Neural progenitor cell (in vitro differentiated cells): ENCODE measurements around the gene VWA3B. TPM values are rescaled to one million over a fixed set of nuclear protein-coding genes. Genes with fewer than 3 reads are reported as not detected.

Experiments
- DNase-seq: peaks from one replicate; pipeline ENCODE4 v3.0.0-alpha.2; 2016; ENCODE audit warnings: low spot score
- H2AFZ ChIP-seq: fragments of 200-600 bp; sonication (generic); replicated peaks from 2 replicates; pipeline ENCODE4 v1.6.1; 2016; ENCODE audit warnings: antibody characterized with exemption
- H3F3A ChIP-seq: fragments of 200-600 bp; sonication (generic); 2 replicates; pipeline ENCODE4 v1.6.1; 2016; ENCODE audit warnings: antibody characterized with exemption, low read depth
- H3K27ac ChIP-seq: fragments of 200-600 bp; sonication (generic); 2 replicates; pipeline ENCODE4 v1.5.1; 2016; ENCODE audit warnings: mild to moderate bottlenecking
- H3K27me3 ChIP-seq: fragments of 200-600 bp; sonication (generic); 2 replicates; pipeline ENCODE4 v1.6.1; 2016; ENCODE audit warnings: mild to moderate bottlenecking, moderate library complexity
- H3K36me3 ChIP-seq: fragments of 200-600 bp; sonication (generic); 2 replicates; pipeline ENCODE4 v1.5.1; 2016
- H3K4me1 ChIP-seq: fragments of 200-600 bp; sonication (generic); 2 replicates; pipeline ENCODE4 v1.6.1; 2016; ENCODE audit warnings: mixed run types
- H3K4me2 ChIP-seq: fragments of 200-600 bp; sonication (generic); 2 replicates; pipeline ENCODE4 v1.6.1; 2016
- H3K4me3 ChIP-seq: fragments of 200-600 bp; sonication (generic); 2 replicates; pipeline ENCODE4 v1.5.1; 2016
- H3K79me2 ChIP-seq: fragments of 200-600 bp; sonication (generic); 2 replicates; pipeline ENCODE4 v1.6.1; 2016; ENCODE audit warnings: low read depth
- H3K9ac ChIP-seq: fragments of 200-600 bp; sonication (generic); 2 replicates; pipeline ENCODE4 v1.6.1; 2016
- H3K9me3 ChIP-seq: fragments of 200-600 bp; sonication (generic); 2 replicates; pipeline ENCODE4 v1.5.1; 2016; ENCODE audit warnings: low read depth
- H4K20me1 ChIP-seq: fragments of 200-600 bp; sonication (generic); 2 replicates; pipeline ENCODE4 v1.6.1; 2016; ENCODE audit warnings: low read depth
- H3K27ac Mint-ChIP-seq: 3 replicates; pipeline ENCODE4 v1.8.0; 2021; ENCODE audit warnings: mixed read lengths
- H3K27me3 Mint-ChIP-seq: 2 replicates; pipeline ENCODE4 v1.8.0; 2022; ENCODE audit warnings: low read depth, mild to moderate bottlenecking, inconsistent platforms, moderate library complexity, mixed read lengths; ENCODE audit not compliant: insufficient read depth
- H3K36me3 Mint-ChIP-seq: 3 replicates; pipeline ENCODE4 v1.8.0; 2021; ENCODE audit warnings: mixed read lengths
- H3K4me1 Mint-ChIP-seq: 3 replicates; pipeline ENCODE4 v1.8.0; 2021; ENCODE audit warnings: mixed read lengths
- H3K4me3 Mint-ChIP-seq: 3 replicates; pipeline ENCODE4 v1.8.0; 2021; ENCODE audit warnings: mild to moderate bottlenecking, moderate library complexity, mixed read lengths
- H3K9me3 Mint-ChIP-seq: 3 replicates; pipeline ENCODE4 v1.8.0; 2020; ENCODE audit warnings: mixed read lengths
- CTCF ChIP-seq: fragments of 200-600 bp; sonication (generic); IDR thresholded peaks from 2 replicates; pipeline ENCODE4 v1.5.1; 2017; ENCODE audit warnings: antibody characterized with exemption, mild to moderate bottlenecking
- EZH2 ChIP-seq: fragments of 200-600 bp; sonication (generic); IDR thresholded peaks from 2 replicates; pipeline ENCODE4 v1.6.1; 2017; ENCODE audit warnings: antibody characterized with exemption, mild to moderate bottlenecking, moderate library complexity
- EZH2phosphoT487 ChIP-seq: fragments of 200-600 bp; sonication (generic); IDR thresholded peaks from 2 replicates; pipeline ENCODE4 v1.6.1; 2017; ENCODE audit warnings: antibody characterized with exemption
- total RNA-seq: library from RNA; depleted of rRNA; stranded (reverse); fragments of >200 nt; gene quantifications from 2 replicates; pipeline ENCODE4 v1.2.3, GENCODE V29; 2015; ENCODE audit warnings: low replicate concordance

Gene VWA3B
- total RNA-seq, 1 donor from 2014 or later, result not detected

GRCh38 chr2:98063291-98063854, 23.6 kb upstream of the VWA3B start:
- H4K20me1 ChIP-seq, result no peaks in the 10 kb centered on the region
- H3K4me3 Mint-ChIP-seq, result no peak overlapping the region
- no peaks in the 10 kb centered on the region for H3F3A ChIP-seq
- no peak overlapping the region for H3K27ac Mint-ChIP-seq
- TF ChIP-seq CTCF (no peak), EZH2 (no peak), EZH2phosphoT487 (no peak)
- H3K4me2 ChIP-seq, result no peak overlapping the region
- no peaks in the 10 kb centered on the region for H3K9me3 ChIP-seq
- H3K9me3 Mint-ChIP-seq, result peaks cover 4% of the 10 kb centered on the region
- H3K27me3 Mint-ChIP-seq, result peaks cover 11% of the 10 kb centered on the region
- H2AFZ ChIP-seq, result no peak overlapping the region
- H3K27me3 ChIP-seq, result no peaks in the 10 kb centered on the region
- DNase-seq, result peak; percentile 56
- H3K79me2 ChIP-seq, result no peaks in the 10 kb centered on the region
- no peaks in the 10 kb centered on the region for H3K4me1 ChIP-seq
- H3K4me3 ChIP-seq, result no peak overlapping the region
- no peak overlapping the region for H3K9ac ChIP-seq
- H3K36me3 Mint-ChIP-seq, result no peaks in the 10 kb centered on the region
- H3K36me3 ChIP-seq, result no peaks in the 10 kb centered on the region
- H3K4me1 Mint-ChIP-seq, result peaks cover 5% of the 10 kb centered on the region
- H3K27ac ChIP-seq, result no peak overlapping the region

GRCh38 chr2:98065808-98066207, 21.2 kb upstream of the VWA3B start:
- peaks cover 10% of the 10 kb centered on the region for H3K27me3 Mint-ChIP-seq

GRCh38 chr2:98067160-98067559, 19.8 kb upstream of the VWA3B start:
- DNase-seq, result no peak
- TF ChIP-seq EZH2phosphoT487 (no peak), CTCF (no peak), EZH2 (no peak)
- Histone ChIP-seq H3K4me3 (no peak overlapping the region), H3K79me2 (no peaks in the 10 kb centered on the region), H3K27ac (no peak overlapping the region), H3F3A (no peaks in the 10 kb centered on the region), H3K36me3 (no peaks in the 10 kb centered on the region), H4K20me1 (no peaks in the 10 kb centered on the region), H3K9me3 (no peaks in the 10 kb centered on the region), H3K4me1 (no peaks in the 10 kb centered on the region), H3K4me2 (no peak overlapping the region), H3K27me3 (no peaks in the 10 kb centered on the region), H3K9ac (no peak overlapping the region), H2AFZ (no peak overlapping the region)
- Mint-ChIP-seq H3K27ac (no peak overlapping the region), H3K9me3 (no peaks in the 10 kb centered on the region), H3K4me1 (peaks cover 5% of the 10 kb centered on the region), H3K4me3 (no peak overlapping the region), H3K27me3 (peaks cover 5% of the 10 kb centered on the region), H3K36me3 (no peaks in the 10 kb centered on the region)

More at GRCh38 chr2:98065808-98066207, 21.2 kb upstream of the VWA3B start:
- Histone ChIP-seq H3K4me2 (no peak overlapping the region), H3K9ac (no peak overlapping the region), H3F3A (no peaks in the 10 kb centered on the region), H3K27ac (no peak overlapping the region), H2AFZ (no peak overlapping the region), H4K20me1 (no peaks in the 10 kb centered on the region), H3K79me2 (no peaks in the 10 kb centered on the region), H3K36me3 (no peaks in the 10 kb centered on the region), H3K9me3 (no peaks in the 10 kb centered on the region), H3K4me3 (no peak overlapping the region), H3K4me1 (no peaks in the 10 kb centered on the region), H3K27me3 (no peaks in the 10 kb centered on the region)
- no peak for DNase-seq
- Mint-ChIP-seq H3K9me3 (peaks cover 4% of the 10 kb centered on the region), H3K27ac (no peak overlapping the region), H3K4me1 (peaks cover 5% of the 10 kb centered on the region), H3K36me3 (no peaks in the 10 kb centered on the region), H3K4me3 (no peak overlapping the region)
- TF ChIP-seq EZH2phosphoT487 (no peak), EZH2 (no peak), CTCF (no peak)
